C4-2B (cell line): ENCODE data around the gene EEF1A1.

Source experiments
- ZFX ChIP-seq: fragments of 450-650 bp; IDR thresholded peaks from 2 replicates; pipeline ENCODE4 v1.6.1; 2017
- TF ChIP-seq, protein P1 (sequence below): fragments of 450-650 bp; conservative IDR thresholded peaks from 2 replicates; pipeline ENCODE4 v1.5.1; 2017; ENCODE audit warnings: mild to moderate bottlenecking

DNA sequence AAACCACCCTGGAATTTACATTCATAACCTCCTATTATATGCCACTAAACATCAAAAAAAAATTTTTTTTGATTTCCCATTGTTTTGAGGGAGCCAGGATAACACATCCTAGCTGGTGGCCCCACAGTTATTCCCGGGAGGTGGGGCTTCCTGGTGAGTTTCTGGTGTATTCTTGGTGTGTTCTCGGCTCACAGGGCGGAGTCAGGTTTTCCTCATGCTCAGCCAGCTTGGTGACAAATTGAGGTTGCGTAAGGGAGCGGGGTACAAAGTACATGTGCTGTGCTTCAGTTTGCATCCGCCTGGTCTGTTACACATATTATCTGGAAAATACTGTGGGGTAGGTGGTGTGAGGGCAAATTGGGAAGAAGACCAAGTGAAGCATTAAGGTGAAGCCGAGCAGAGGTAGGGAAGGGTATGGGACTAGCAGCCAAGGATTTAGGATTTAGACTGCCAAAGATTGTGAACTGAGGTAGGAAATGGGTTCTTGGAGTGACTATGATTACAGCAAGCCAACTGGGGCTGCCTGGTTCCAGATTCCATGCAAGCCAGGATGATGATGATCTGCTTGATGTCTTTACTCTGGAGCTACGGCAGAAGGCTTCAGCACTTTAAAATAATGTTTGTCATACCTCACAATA lies 46.2 kb upstream of the EEF1A1 start:
- TF ChIP-seq, protein P1, sequence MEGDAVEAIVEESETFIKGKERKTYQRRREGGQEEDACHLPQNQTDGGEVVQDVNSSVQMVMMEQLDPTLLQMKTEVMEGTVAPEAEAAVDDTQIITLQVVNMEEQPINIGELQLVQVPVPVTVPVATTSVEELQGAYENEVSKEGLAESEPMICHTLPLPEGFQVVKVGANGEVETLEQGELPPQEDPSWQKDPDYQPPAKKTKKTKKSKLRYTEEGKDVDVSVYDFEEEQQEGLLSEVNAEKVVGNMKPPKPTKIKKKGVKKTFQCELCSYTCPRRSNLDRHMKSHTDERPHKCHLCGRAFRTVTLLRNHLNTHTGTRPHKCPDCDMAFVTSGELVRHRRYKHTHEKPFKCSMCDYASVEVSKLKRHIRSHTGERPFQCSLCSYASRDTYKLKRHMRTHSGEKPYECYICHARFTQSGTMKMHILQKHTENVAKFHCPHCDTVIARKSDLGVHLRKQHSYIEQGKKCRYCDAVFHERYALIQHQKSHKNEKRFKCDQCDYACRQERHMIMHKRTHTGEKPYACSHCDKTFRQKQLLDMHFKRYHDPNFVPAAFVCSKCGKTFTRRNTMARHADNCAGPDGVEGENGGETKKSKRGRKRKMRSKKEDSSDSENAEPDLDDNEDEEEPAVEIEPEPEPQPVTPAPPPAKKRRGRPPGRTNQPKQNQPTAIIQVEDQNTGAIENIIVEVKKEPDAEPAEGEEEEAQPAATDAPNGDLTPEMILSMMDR, result no peak
- TF ChIP-seq ZFX, result no peak
